NCI-H345 (cell line): ENCODE results near the gene ZDHHC1.
"Not testable (repeated sequence)": the region's sequence is repeated elsewhere in the genome, so short reads cannot be mapped to it uniquely, and the experiment has no call there.

ENCODE experiments used
- DNase-seq: peaks from one replicate; lab custom pipeline; 2025; lab: John Stamatoyannopoulos, UW

Gene ZDHHC1

GRCh38 chr16:67394155-67395104 is 21.8 kb downstream of the ZDHHC1 start:
- no peak for DNase-seq

GRCh38 chr16:67393788-67394154 is 22.5 kb downstream of the ZDHHC1 start:
- no peak for DNase-seq

GRCh38 chr16:67393111-67393787 is 23.0 kb downstream of the ZDHHC1 start, which contains the start of gene TPPP3:
Gene TPPP3 (minus strand): TSS chr16:67393498. CDS start chr16:67391111, 2,387 bp downstream.
- no peak for DNase-seq

- DNase-seq, result no peak
Measured at GRCh38 chr16:67392301-67393059, 23.8 kb downstream of the ZDHHC1 start.

GRCh38 chr16:67391424-67392300 is 24.6 kb downstream of the ZDHHC1 start:
- peak; percentile 32 for DNase-seq

- no peak for DNase-seq
Measured at GRCh38 chr16:67390816-67391423, 25.4 kb downstream of the ZDHHC1 start.

GRCh38 chr16:67389911-67390815 is 26.1 kb downstream of the ZDHHC1 start:
- no peak for DNase-seq

- no peak for DNase-seq
Measured at GRCh38 chr16:67388591-67388990, 27.7 kb downstream of the ZDHHC1 start.

GRCh38 chr16:67388191-67388590 is 28.1 kb downstream of the ZDHHC1 start:
- no peak for DNase-seq

GRCh38 chr16:67387479-67388079 is 28.7 kb downstream of the ZDHHC1 start:
- no peak for DNase-seq

- no peak for DNase-seq
Measured at GRCh38 chr16:67386861-67387455, 29.3 kb downstream of the ZDHHC1 start.

GRCh38 chr16:67384778-67385510 is 31.3 kb downstream of the ZDHHC1 start:
- peak; percentile 6 for DNase-seq

GRCh38 chr16:67383284-67383683 is 33.0 kb downstream of the ZDHHC1 start:
- DNase-seq, result no peak

- no peak for DNase-seq
Measured at GRCh38 chr16:67378642-67379041, 37.6 kb downstream of the ZDHHC1 start.

- not testable (repeated sequence) for DNase-seq
Measured at GRCh38 chr16:67376012-67376411, 40.3 kb downstream of the ZDHHC1 start.

- peak; percentile 44 for DNase-seq
Measured at GRCh38 chr16:67372664-67373063, 43.6 kb downstream of the ZDHHC1 start.

GRCh38 chr16:67370661-67371060 is 45.6 kb downstream of the ZDHHC1 start:
- DNase-seq, result no peak

- no peak for DNase-seq
Measured at GRCh38 chr16:67364600-67365235, 51.6 kb downstream of the ZDHHC1 start.
